Kidney epithelial cell (primary cell): ENCODE data around the gene HPGDS. TPM values are rescaled to one million over a fixed set of nuclear protein-coding genes. Genes with fewer than 3 reads are reported as not detected.
A peak's percentile ranks its signal among the peaks of the same experiment; 100 is the strongest.
"Not testable (repeated sequence)": the region's sequence is repeated elsewhere in the genome, so short reads cannot be mapped to it uniquely, and the experiment has no call there.

Source experiments
- DNase-seq: peaks from one replicate; pipeline ENCODE4 v3.0.0-alpha.2; 2010; ENCODE audit warnings: low read depth
- H3K27me3 ChIP-seq: 2 replicates; pipeline ENCODE4 v1.6.0; 2011; ENCODE audit warnings: low read length; ENCODE audit not compliant: control insufficient read depth, insufficient read depth
- H3K36me3 ChIP-seq: 2 replicates; pipeline ENCODE4 v1.5.1; 2011; ENCODE audit warnings: low read length; ENCODE audit not compliant: control insufficient read depth, insufficient read depth
- H3K4me3 ChIP-seq: 2 replicates; pipeline ENCODE4 v1.5.1; 2011; ENCODE audit warnings: low read depth, mild to moderate bottlenecking, control low read depth, low read length
- CTCF ChIP-seq: IDR thresholded peaks from 2 replicates; pipeline ENCODE4 v1.5.1; 2011; ENCODE audit warnings: mild to moderate bottlenecking, moderate library complexity, low read length, control low read depth, inconsistent platforms; ENCODE audit not compliant: insufficient read depth, poor library complexity, severe bottlenecking
- total RNA-seq: library from RNA; depleted of rRNA; stranded (reverse); fragments of >200 nt; gene quantifications from 2 replicates; pipeline ENCODE4 v1.2.3, GENCODE V29; 2015

Gene HPGDS
- total RNA-seq, 1 donor from 2014 or later = not detected

GRCh38 chr4:94305466-94306225, 37.0 kb downstream of the HPGDS start:
- no peak overlapping the region for H3K4me3 ChIP-seq
- H3K36me3 ChIP-seq = no peaks in the 10 kb centered on the region
- no peak for TF ChIP-seq CTCF
- peak; percentile 4 for DNase-seq
- no peaks in the 10 kb centered on the region for H3K27me3 ChIP-seq

GRCh38 chr4:94304365-94304971, 38.2 kb downstream of the HPGDS start:
- Histone ChIP-seq H3K4me3 (no peak overlapping the region), H3K27me3 (no peaks in the 10 kb centered on the region), H3K36me3 (no peaks in the 10 kb centered on the region)
- peak; percentile 1 for DNase-seq
- TF ChIP-seq CTCF = peak; percentile 66

GRCh38 chr4:94302191-94302590, 40.4 kb downstream of the HPGDS start:
- Histone ChIP-seq H3K4me3 (no peak overlapping the region), H3K36me3 (no peaks in the 10 kb centered on the region), H3K27me3 (no peaks in the 10 kb centered on the region)
- no peak for TF ChIP-seq CTCF
- no peak for DNase-seq

DNA sequence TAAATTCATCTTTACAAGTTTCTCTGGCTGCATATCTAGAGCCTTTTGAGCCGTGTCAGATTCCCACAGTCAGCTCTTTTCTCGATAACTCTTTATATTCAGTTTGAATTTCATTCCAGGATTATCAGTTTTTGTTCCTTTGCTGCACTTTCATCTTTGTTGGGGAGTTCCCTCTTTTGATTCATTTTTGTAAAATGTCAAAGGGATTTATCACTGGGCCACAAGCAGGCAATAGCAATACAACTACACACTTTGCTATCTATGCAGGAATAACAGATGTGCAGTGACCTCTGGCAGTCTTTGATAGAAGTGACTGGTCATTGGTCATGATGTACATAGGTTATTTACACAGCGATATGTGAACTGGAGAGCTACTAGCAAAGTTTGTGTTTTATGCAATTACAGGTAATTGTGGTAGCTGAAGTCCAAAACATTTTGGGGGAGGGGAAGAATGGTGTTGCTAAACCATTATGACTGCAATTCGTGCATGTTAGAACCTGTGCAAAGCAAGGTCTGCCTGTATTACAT, 43.8 kb downstream of the HPGDS start:
- no peak overlapping the region for H3K4me3 ChIP-seq
- H3K27me3 ChIP-seq = no peaks in the 10 kb centered on the region
- TF ChIP-seq CTCF = no peak
- DNase-seq = no peak
- no peaks in the 10 kb centered on the region for H3K36me3 ChIP-seq

DNA sequence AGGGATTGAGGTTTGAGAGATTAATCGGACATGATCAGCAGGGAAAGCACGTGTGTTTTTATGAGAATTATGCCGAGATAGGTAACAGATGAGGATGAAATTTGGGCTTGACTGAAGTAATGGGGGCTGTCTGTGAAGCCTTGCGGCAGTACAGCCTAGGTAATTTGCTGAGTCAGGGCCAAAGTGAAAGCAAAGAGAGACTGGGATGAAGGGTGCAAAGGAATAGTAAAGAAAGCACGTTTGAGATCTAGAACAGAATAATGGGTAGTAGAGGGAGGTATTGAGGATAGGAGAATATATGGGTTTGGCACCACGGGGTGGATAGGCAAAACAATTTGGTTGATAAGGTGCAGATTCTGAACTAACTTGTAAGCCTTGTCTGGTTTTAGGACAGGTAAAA, 47.2 kb downstream of the HPGDS start:
- not testable (repeated sequence) for H3K4me3 ChIP-seq, DNase-seq, H3K36me3 ChIP-seq, H3K27me3 ChIP-seq

DNA sequence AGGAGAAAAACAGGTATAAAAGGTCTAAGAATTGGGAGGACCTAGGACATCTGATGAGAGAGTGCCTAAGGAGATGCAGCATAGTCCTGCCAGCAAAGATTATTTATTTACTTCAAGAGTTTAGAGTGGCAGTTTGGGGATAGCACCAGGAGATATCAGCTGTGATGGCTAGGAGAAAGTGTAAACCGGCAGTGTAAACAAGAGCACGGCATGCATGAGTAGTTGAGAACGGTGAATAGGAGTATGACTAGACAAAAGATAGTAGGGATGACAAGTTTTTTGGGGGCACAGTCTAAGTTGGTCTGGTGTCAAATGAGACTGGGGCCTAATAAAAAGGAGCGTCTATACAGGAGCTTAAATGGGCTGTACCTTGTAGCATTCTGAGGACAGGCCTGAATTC, 48.7 kb downstream of the HPGDS start:
- not testable (repeated sequence) for H3K4me3 ChIP-seq, DNase-seq, H3K36me3 ChIP-seq, H3K27me3 ChIP-seq
